ENCODE measurements around the gene CCDC88C. TPM values are rescaled to one million over a fixed set of nuclear protein-coding genes. Genes with fewer than 3 reads are reported as not detected.

CCDC88C gene
- total RNA-seq, 1 experiment from 2014 or later: 14.7 TPM

GRCh38 chr14:91332171-91332985, 85.2 kb downstream of the CCDC88C start:
- no peak for DNase-seq (ENCODE audit: extremely low read depth, low read depth)

DNA sequence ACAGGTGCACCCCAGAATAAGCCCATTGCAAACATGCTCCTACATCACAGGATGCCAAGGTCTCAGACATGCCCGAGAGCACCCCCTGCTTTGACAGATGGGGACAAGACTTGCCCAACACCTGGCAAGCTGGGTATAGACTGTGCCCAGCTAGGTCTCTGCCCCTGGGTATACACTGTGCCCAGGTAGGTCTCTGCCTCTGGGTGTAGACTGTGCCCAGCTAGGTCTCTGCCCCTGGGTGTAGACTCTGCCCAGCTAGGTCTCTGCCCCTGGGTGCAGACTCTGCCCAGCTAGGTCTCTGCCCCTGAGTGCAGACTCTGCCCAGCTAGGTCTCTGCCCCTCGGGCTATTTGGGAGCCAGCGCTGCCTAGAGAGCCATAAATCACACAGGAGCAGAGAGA, 85.9 kb downstream of the CCDC88C start:
- DNase-seq (ENCODE audit: extremely low read depth, low read depth): no peak

- no peak for DNase-seq (ENCODE audit: extremely low read depth, low read depth)
These were observed 86.8 kb downstream of the CCDC88C start for GRCh38 chr14:91330856-91331255.

DNA sequence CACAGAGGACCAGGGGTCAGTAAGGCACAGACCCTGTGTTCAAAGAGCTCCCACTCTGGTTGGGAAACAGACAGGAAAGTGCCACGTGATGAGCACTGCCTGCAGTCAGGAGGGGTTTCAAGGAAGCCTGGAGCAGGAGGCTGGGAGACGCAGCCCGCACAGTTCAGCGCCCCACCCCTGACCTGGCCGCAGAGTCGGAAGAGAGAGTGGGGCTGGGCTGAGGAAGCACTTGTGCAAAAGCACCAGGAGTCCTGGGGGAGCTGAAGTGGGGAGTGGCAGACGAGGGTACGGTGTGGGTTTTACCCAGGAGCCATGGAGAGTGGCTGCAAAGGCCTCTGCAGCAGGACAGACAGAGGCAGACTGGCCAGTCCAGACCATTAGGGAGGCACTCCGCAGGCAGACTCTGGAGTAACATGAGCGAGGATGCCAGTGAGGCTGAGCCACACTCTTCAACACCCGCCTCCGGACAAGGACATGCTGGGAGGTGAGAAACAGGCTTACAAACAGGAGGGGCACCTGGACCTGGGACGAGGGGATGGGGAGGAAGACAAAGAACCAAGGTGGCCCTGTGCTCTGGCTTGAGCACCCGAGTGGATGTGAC, 87.4 kb downstream of the CCDC88C start:
- no peak for DNase-seq (ENCODE audit: extremely low read depth, low read depth)

DNA sequence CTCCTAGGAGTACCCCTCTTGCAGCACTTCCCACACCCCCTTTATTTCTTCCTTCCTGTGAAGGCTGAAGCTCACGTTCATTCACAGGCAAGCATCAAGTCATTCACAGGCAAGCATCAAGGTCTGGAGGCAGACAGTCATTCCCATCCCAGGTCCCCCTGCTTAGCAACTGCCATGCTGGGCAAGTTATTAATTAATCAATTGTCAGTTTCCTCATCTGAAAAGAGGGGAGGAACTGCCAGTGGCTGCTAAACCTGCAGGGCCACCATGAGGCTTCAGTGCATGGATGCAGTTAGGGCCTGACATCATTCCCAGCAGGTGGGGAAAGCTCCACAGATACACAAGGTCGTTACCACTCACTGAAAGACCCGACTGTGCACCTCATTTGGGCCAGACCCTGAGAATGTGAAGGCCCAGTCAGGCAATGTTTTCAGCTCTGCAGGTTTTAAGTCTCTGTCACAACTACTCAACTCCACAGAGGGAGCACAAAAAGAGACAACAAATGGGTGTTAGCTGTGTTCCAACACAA, 88.1 kb downstream of the CCDC88C start:
- DNase-seq (ENCODE audit: extremely low read depth, low read depth): no peak

- DNase-seq (ENCODE audit: extremely low read depth, low read depth): no peak
These were observed 89.1 kb downstream of the CCDC88C start for GRCh38 chr14:91328313-91329050.

GRCh38 chr14:91327661-91328312, 89.8 kb downstream of the CCDC88C start:
- no peak for DNase-seq (ENCODE audit: extremely low read depth, low read depth)

GRCh38 chr14:91327250-91327595, 90.4 kb downstream of the CCDC88C start:
- DNase-seq (ENCODE audit: extremely low read depth, low read depth): no peak

GRCh38 chr14:91326514-91327249, 90.9 kb downstream of the CCDC88C start:
- DNase-seq (ENCODE audit: extremely low read depth, low read depth): no peak

GRCh38 chr14:91324606-91325575, 92.7 kb downstream of the CCDC88C start:
- DNase-seq (ENCODE audit: extremely low read depth, low read depth): no peak

- peak; percentile 64 for DNase-seq (ENCODE audit: extremely low read depth, low read depth)
These were observed 93.7 kb downstream of the CCDC88C start for GRCh38 chr14:91323671-91324605.

GRCh38 chr14:91323031-91323430, 94.6 kb downstream of the CCDC88C start:
- no peak for DNase-seq (ENCODE audit: extremely low read depth, low read depth)

DNA sequence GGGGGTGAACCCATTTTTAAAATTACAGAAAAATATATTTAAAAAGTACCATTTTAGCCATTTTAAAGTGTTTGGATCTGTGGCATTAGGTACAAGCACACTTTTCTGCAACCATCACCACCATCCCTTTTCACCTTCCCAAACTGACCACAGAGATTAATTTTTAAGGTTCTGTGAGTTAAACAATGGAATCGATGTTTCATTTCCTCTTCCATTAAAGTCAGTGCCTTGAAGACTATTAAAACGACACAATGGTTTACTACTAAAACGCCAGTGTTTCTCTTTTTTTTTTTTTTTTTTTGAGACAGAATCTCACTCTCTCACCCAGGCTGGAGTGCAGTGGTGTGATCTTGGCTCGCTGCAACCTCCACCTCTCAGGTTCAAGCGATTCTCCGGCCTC, 95.0 kb downstream of the CCDC88C start:
- DNase-seq (ENCODE audit: extremely low read depth, low read depth): no peak

GRCh38 chr14:91321131-91321530, 96.5 kb downstream of the CCDC88C start:
- no peak for DNase-seq (ENCODE audit: extremely low read depth, low read depth)

GRCh38 chr14:91320266-91320665, 97.4 kb downstream of the CCDC88C start:
- DNase-seq (ENCODE audit: extremely low read depth, low read depth): no peak

- no peak for DNase-seq (ENCODE audit: extremely low read depth, low read depth)
These were observed 98.7 kb downstream of the CCDC88C start for GRCh38 chr14:91318911-91319310.

GRCh38 chr14:91317381-91318308, 100.0 kb downstream of the CCDC88C start:
- DNase-seq (ENCODE audit: extremely low read depth, low read depth): no peak

All from NCI-H460 (cell line).